ENCODE results near the gene UBASH3A. TPM values are rescaled to one million over a fixed set of nuclear protein-coding genes. Genes with fewer than 3 reads are reported as not detected.

The UBASH3A gene
- total RNA-seq, 4 donors from 2014 or later: 0.41 TPM; not detected in 3

- in situ Hi-C loops (cut with MboI; ENCODE audit: low sequenced_read_pairs in 4 of 4): loop anchor here in 3 of 4 donors (25.0 kb wide), 2 partner anchors 91 to 334 kb away; no protein-coding TSS in a partner anchor
- Histone ChIP-seq H3K4me3 (no peak overlapping the region), H3K36me3 (no peaks in the 10 kb centered on the region), H3K27me3 (no peaks in the 10 kb centered on the region), H3K4me1 (peaks cover 9 to 12% of the 10 kb centered on the region in 2 donors), H3K27ac (no peak overlapping the region), H3K9me3 (no peaks in the 10 kb centered on the region)
- TF ChIP-seq CTCF (IDR thresholded peaks at IDR 0.05 in 4 of 5, conservative IDR thresholded peaks at IDR 0.05 in 1 of 5): no peak
- TF ChIP-seq POLR2A (IDR thresholded peaks at IDR 0.05): no peak
- ATAC-seq: no peak
- no peak for DNase-seq
- intact Hi-C loops (cut with DNase I; ENCODE audit: low total_unique reads): no loop called here
These were observed 67.5 kb downstream of the UBASH3A start for GRCh38 chr21:42471206-42471605.

- Histone ChIP-seq H3K36me3 (no peaks in the 10 kb centered on the region), H3K4me1 (peaks cover 7 to 9% of the 10 kb centered on the region in 2 donors), H3K27me3 (no peaks in the 10 kb centered on the region), H3K27ac (no peak overlapping the region), H3K4me3 (no peak overlapping the region), H3K9me3 (no peaks in the 10 kb centered on the region)
- intact Hi-C loops (cut with DNase I; ENCODE audit: low total_unique reads) (no loop called here), in situ Hi-C loops (cut with MboI; ENCODE audit: low sequenced_read_pairs in 4 of 4) (loop anchor here in 3 of 4 donors (25.0 kb wide), 2 partner anchors 90 to 335 kb away; no protein-coding TSS in a partner anchor)
- TF ChIP-seq CTCF (IDR thresholded peaks at IDR 0.05 in 4 of 5, conservative IDR thresholded peaks at IDR 0.05 in 1 of 5) (no peak), POLR2A (IDR thresholded peaks at IDR 0.05) (no peak)
- ATAC-seq (no peak), DNase-seq (no peak)
These were observed 68.1 kb downstream of the UBASH3A start for GRCh38 chr21:42471716-42472330.

GRCh38 chr21:42472521-42472920 lies 68.8 kb downstream of the UBASH3A start:
- TF ChIP-seq CTCF (IDR thresholded peaks at IDR 0.05 in 4 of 5, conservative IDR thresholded peaks at IDR 0.05 in 1 of 5) (no peak), POLR2A (IDR thresholded peaks at IDR 0.05) (no peak)
- H3K27me3 ChIP-seq: no peaks in the 10 kb centered on the region
- intact Hi-C loops (cut with DNase I; ENCODE audit: low total_unique reads): no loop called here
- H3K4me1 ChIP-seq: peaks cover under 1 to 2% of the 10 kb centered on the region in 2 donors
- no peak for DNase-seq
- in situ Hi-C loops (cut with MboI; ENCODE audit: low sequenced_read_pairs in 4 of 4): loop anchor here in 3 of 4 donors (25.0 kb wide), 2 partner anchors 90 to 335 kb away; no protein-coding TSS in a partner anchor
- H3K36me3 ChIP-seq: no peaks in the 10 kb centered on the region
- H3K27ac ChIP-seq: no peak overlapping the region
- no peaks in the 10 kb centered on the region for H3K9me3 ChIP-seq
- H3K4me3 ChIP-seq: no peak overlapping the region
- ATAC-seq: no peak

GRCh38 chr21:42473498-42474042 lies 69.9 kb downstream of the UBASH3A start:
- DNase-seq (no peak), ATAC-seq (no peak)
- in situ Hi-C loops (cut with MboI; ENCODE audit: low sequenced_read_pairs in 4 of 4): loop anchor here in 3 of 4 donors (25.0 kb wide), 2 partner anchors 89 to 336 kb away; no protein-coding TSS in a partner anchor
- Histone ChIP-seq H3K4me3 (no peak overlapping the region), H3K27me3 (no peaks in the 10 kb centered on the region), H3K27ac (no peak overlapping the region), H3K36me3 (no peaks in the 10 kb centered on the region), H3K4me1 (no peaks in the 10 kb centered on the region), H3K9me3 (no peaks in the 10 kb centered on the region)
- intact Hi-C loops (cut with DNase I; ENCODE audit: low total_unique reads): no loop called here
- TF ChIP-seq CTCF (IDR thresholded peaks at IDR 0.05 in 4 of 5, conservative IDR thresholded peaks at IDR 0.05 in 1 of 5) (no peak), POLR2A (IDR thresholded peaks at IDR 0.05) (no peak)

Measured in gastrocnemius medialis (tissue), 4 donors.